Tibial nerve (tissue), 4 donors: ENCODE data around the gene COL1A1. TPM values are rescaled to one million over a fixed set of nuclear protein-coding genes. Genes with fewer than 3 reads are reported as not detected.

ENCODE experiments used
- DNase-seq, 2 donors: peaks; one replicate each; pipeline ENCODE4 v3.0.0-alpha.2; 2019; ENCODE audit warnings: low spot score in 2 of 2
- H3K27ac ChIP-seq, 4 donors: fragments of 200-600 bp; sonication (generic) in 3 of 4; one replicate each; pipeline ENCODE4 v1.5.1; 2017 to 2019; ENCODE audit warnings: mild to moderate bottlenecking in 1 of 4
- H3K27me3 ChIP-seq, 2 donors: fragments of 200-600 bp; sonication (generic) in 1 of 2; one replicate each; pipeline versions ENCODE4 v1.5.1 to v1.6.0; 2017 to 2019
- H3K36me3 ChIP-seq, 3 donors: fragments of 200-600 bp; sonication (generic); one replicate each; pipeline ENCODE4 v1.5.1; 2018 to 2019
- H3K4me1 ChIP-seq, 4 donors: fragments of 200-600 bp; sonication (generic) in 3 of 4; one replicate each; pipeline ENCODE4 v1.5.1; 2017 to 2019
- H3K4me3 ChIP-seq, 4 donors: fragments of 200-600 bp; sonication (generic) in 3 of 4; one replicate each; pipeline ENCODE4 v1.5.1; 2017 to 2019; ENCODE audit warnings: mild to moderate bottlenecking in 1 of 4, moderate library complexity in 1 of 4
- H3K9me3 ChIP-seq, 4 donors: fragments of 200-600 bp; sonication (generic) in 3 of 4; one replicate each; pipeline ENCODE4 v1.5.1; 2017 to 2019
- CTCF ChIP-seq, 5 experiments: fragments of 200-600 bp in 3 of 5; fragments of 450-650 bp in 2 of 5; sonication (generic) in 3 of 5; IDR thresholded peaks; one replicate each; pipeline ENCODE4 v1.5.1; 2016 to 2019; ENCODE audit warnings: antibody characterized with exemption in 5 of 5, mild to moderate bottlenecking in 3 of 5, moderate library complexity in 2 of 5
- EP300 ChIP-seq, 2 donors: sonication (generic); formaldehyde crosslinking; IDR thresholded peaks; one replicate each; pipeline ENCODE4 v1.6.1; 2017; ENCODE audit warnings: antibody characterized with exemption in 2 of 2, mild to moderate bottlenecking in 1 of 2
- POLR2A ChIP-seq, 2 donors: fragments of 450-650 bp; IDR thresholded peaks; one replicate each; pipeline ENCODE4 v1.6.1; 2017; ENCODE audit warnings: antibody characterized with exemption in 2 of 2, mild to moderate bottlenecking in 2 of 2, moderate library complexity in 2 of 2
- WGBS, 2 donors: methylation state at CpG; one replicate each; pipeline ENCODE4 v1.1.5; 2018; 5-methylcytosine and 5-hydroxymethylcytosine counted together
- total RNA-seq, 4 donors: library from RNA; depleted of rRNA; stranded (reverse); fragments of >200 nt; gene quantifications; one replicate each; pipeline ENCODE4 v1.1.0, GENCODE V29; 2016

COL1A1 gene
- total RNA-seq, 4 donors from 2014 or later: 31.5 to 185 (median 73.0) TPM

GRCh38 chr17:50174444-50174843, 27.0 kb downstream of the COL1A1 start:
- H3K27me3 ChIP-seq: no peaks in the 10 kb centered on the region
- WGBS, 2 donors: 78 to 82% methylated on average over 6 of the region's 6 CpGs
- H3K36me3 ChIP-seq: peaks cover 0 to 12% (median 0%) of the 10 kb centered on the region in 3 donors
- no peak overlapping the region for H3K4me3 ChIP-seq
- no peak for DNase-seq
- no peaks in the 10 kb centered on the region for H3K9me3 ChIP-seq
- TF ChIP-seq CTCF (IDR thresholded peaks at IDR 0.05) (no peak), EP300 (IDR thresholded peaks at IDR 0.05) (no peak), POLR2A (IDR thresholded peaks at IDR 0.05) (no peak)
- peaks cover 0 to 61% (median 23%) of the 10 kb centered on the region in 4 donors for H3K4me1 ChIP-seq
- peak overlapping the region in 3 of 4 donors; percentile 65 to 89 (median 85) for H3K27ac ChIP-seq

GRCh38 chr17:50173335-50173941, 28.0 kb downstream of the COL1A1 start:
- Histone ChIP-seq H3K4me3 (no peak overlapping the region), H3K27ac (peak overlapping the region; percentile 64 to 89 (median 75)), H3K27me3 (no peaks in the 10 kb centered on the region), H3K4me1 (peaks cover 0 to 60% (median 21%) of the 10 kb centered on the region in 4 donors), H3K36me3 (peaks cover 0 to 12% (median 0%) of the 10 kb centered on the region in 3 donors), H3K9me3 (no peaks in the 10 kb centered on the region)
- TF ChIP-seq EP300 (IDR thresholded peaks at IDR 0.05) (no peak), POLR2A (IDR thresholded peaks at IDR 0.05) (no peak), CTCF (IDR thresholded peaks at IDR 0.05) (no peak)
- 24 to 29% methylated on average over 10 of the region's 10 CpGs for WGBS, 2 donors
- DNase-seq: peak in 1 of 2 donors; percentile 14

GRCh38 chr17:50172936-50173334, 28.5 kb downstream of the COL1A1 start:
- Histone ChIP-seq H3K4me1 (peaks cover 0 to 55% (median 16%) of the 10 kb centered on the region in 4 donors), H3K4me3 (no peak overlapping the region), H3K27me3 (no peaks in the 10 kb centered on the region), H3K36me3 (peaks cover 0 to 12% (median 0%) of the 10 kb centered on the region in 3 donors), H3K9me3 (no peaks in the 10 kb centered on the region), H3K27ac (peak overlapping the region; percentile 64 to 89 (median 75))
- WGBS, 2 donors: 37 to 43% methylated on average over 6 of the region's 6 CpGs
- TF ChIP-seq CTCF (IDR thresholded peaks at IDR 0.05) (no peak), EP300 (IDR thresholded peaks at IDR 0.05) (no peak), POLR2A (IDR thresholded peaks at IDR 0.05) (no peak)
- DNase-seq: no peak

GRCh38 chr17:50172130-50172529, 29.3 kb downstream of the COL1A1 start:
- no peaks in the 10 kb centered on the region for H3K27me3 ChIP-seq
- peaks cover 0 to 47% (median 8%) of the 10 kb centered on the region in 4 donors for H3K4me1 ChIP-seq
- WGBS, 2 donors: 76 to 91% methylated on average over 11 of the region's 11 CpGs
- no peak overlapping the region for H3K4me3 ChIP-seq
- H3K27ac ChIP-seq: peak overlapping the region in 2 of 4 donors; percentile 22 to 85
- no peak for DNase-seq
- H3K36me3 ChIP-seq: peaks cover 0 to 12% (median 0%) of the 10 kb centered on the region in 3 donors
- no peaks in the 10 kb centered on the region for H3K9me3 ChIP-seq
- TF ChIP-seq CTCF (IDR thresholded peaks at IDR 0.05) (no peak), EP300 (IDR thresholded peaks at IDR 0.05) (no peak), POLR2A (IDR thresholded peaks at IDR 0.05) (no peak)

- Histone ChIP-seq H3K4me1 (peaks cover 0 to 41% (median 5%) of the 10 kb centered on the region in 4 donors), H3K27me3 (no peaks in the 10 kb centered on the region), H3K9me3 (no peaks in the 10 kb centered on the region), H3K4me3 (no peak overlapping the region), H3K36me3 (peaks cover 0 to 12% (median 0%) of the 10 kb centered on the region in 3 donors), H3K27ac (peak overlapping the region in 1 of 4 donors; percentile 22)
- DNase-seq: no peak
- TF ChIP-seq CTCF (IDR thresholded peaks at IDR 0.05): no peak
- TF ChIP-seq EP300 (IDR thresholded peaks at IDR 0.05): no peak
- no peak for TF ChIP-seq POLR2A (IDR thresholded peaks at IDR 0.05)
- WGBS, 2 donors: 87 to 94% methylated on average over 15 to 17 of the region's 17 CpGs
Observed at GRCh38 chr17:50171371-50172071, 29.9 kb downstream of the COL1A1 start.
